ENCODE results near the gene SPTBN1. TPM values are rescaled to one million over a fixed set of nuclear protein-coding genes. Genes with fewer than 3 reads are reported as not detected.

SPTBN1 gene
- total and polyA plus RNA-seq, 9 of the 15 experiments (the other 6 are each of a cell fraction or from before 2014, with no cell fraction given): 8.9 to 66.8 (median 31.4) TPM

- TF ChIP-seq DPF2 (IDR thresholded peaks at IDR 0.05) (no peak), HBP1 (CRISPR knock-in tag; IDR thresholded peaks at IDR 0.05) (no peak), NFYB (IDR thresholded peaks at IDR 0.05; ENCODE audit: extremely low read depth, insufficient read length) (no peak), SMAD1 (IDR thresholded peaks at IDR 0.05; ENCODE audit: low read depth, low read length, partially characterized antibody) (no peak), SMARCE1 (IDR thresholded peaks at IDR 0.05) (peak; percentile 41; the same call in 1 of the 2 replicates), GTF2A2 (tag; IDR thresholded peaks at IDR 0.05) (no peak), SP2 (IDR thresholded peaks at IDR 0.05; ENCODE audit: extremely low read depth, low read depth, low read length, poor library complexity, severe bottlenecking) (no peak), CHD1 (IDR thresholded peaks at IDR 0.05; ENCODE audit: low read length) (peak; percentile 44), PCBP2 (IDR thresholded peaks at IDR 0.05; ENCODE audit: low read depth, low read length, poor library complexity, severe bottlenecking) (no peak), CCAR2 (IDR thresholded peaks at IDR 0.05; ENCODE audit: low read depth, low read length) (no peak), SIN3B (IDR thresholded peaks at IDR 0.05; ENCODE audit: low read depth) (0 out of 2 replicates have a peak, but pooled peaks have one; percentile 24), TRIM24 (IDR thresholded peaks at IDR 0.05) (no peak; a peak in 1 of 4 replicates), ZNF696 (CRISPR knock-in tag; conservative IDR thresholded peaks at IDR 0.05) (no peak), POLR2AphosphoS5 (IDR thresholded peaks at IDR 0.05; ENCODE audit: control insufficient read depth, insufficient read depth, low read depth, low read length) (peak; percentile 43; the same call in 1 of the 2 replicates), FOXA3 (CRISPR knock-in tag; conservative IDR thresholded peaks at IDR 0.05 in 1 of 2, IDR thresholded peaks at IDR 0.05 in 1 of 2) (0 out of 4 replicates have a peak, but pooled peaks of 1 of the 2 experiments have one; percentile 27), SMARCC2 (IDR thresholded peaks at IDR 0.05; ENCODE audit: low read depth) (no peak), IRF2 (CRISPR knock-in tag; IDR thresholded peaks at IDR 0.05) (no peak), BMI1 (IDR thresholded peaks at IDR 0.05; ENCODE audit: low read length) (no peak), GTF2E2 (tag; IDR thresholded peaks at IDR 0.05) (peak; percentile 58; the same call in 1 of the 2 replicates), ZNF551 (CRISPR knock-in tag; IDR thresholded peaks at IDR 0.05) (no peak)
- TF ChIP-seq, protein P1, sequence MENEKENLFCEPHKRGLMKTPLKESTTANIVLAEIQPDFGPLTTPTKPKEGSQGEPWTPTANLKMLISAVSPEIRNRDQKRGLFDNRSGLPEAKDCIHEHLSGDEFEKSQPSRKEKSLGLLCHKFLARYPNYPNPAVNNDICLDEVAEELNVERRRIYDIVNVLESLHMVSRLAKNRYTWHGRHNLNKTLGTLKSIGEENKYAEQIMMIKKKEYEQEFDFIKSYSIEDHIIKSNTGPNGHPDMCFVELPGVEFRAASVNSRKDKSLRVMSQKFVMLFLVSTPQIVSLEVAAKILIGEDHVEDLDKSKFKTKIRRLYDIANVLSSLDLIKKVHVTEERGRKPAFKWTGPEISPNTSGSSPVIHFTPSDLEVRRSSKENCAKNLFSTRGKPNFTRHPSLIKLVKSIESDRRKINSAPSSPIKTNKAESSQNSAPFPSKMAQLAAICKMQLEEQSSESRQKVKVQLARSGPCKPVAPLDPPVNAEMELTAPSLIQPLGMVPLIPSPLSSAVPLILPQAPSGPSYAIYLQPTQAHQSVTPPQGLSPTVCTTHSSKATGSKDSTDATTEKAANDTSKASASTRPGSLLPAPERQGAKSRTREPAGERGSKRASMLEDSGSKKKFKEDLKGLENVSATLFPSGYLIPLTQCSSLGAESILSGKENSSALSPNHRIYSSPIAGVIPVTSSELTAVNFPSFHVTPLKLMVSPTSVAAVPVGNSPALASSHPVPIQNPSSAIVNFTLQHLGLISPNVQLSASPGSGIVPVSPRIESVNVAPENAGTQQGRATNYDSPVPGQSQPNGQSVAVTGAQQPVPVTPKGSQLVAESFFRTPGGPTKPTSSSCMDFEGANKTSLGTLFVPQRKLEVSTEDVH (IDR thresholded peaks at IDR 0.05; ENCODE audit: low read depth, partially characterized antibody): no peak
- TF ChIP-seq, protein P2, sequence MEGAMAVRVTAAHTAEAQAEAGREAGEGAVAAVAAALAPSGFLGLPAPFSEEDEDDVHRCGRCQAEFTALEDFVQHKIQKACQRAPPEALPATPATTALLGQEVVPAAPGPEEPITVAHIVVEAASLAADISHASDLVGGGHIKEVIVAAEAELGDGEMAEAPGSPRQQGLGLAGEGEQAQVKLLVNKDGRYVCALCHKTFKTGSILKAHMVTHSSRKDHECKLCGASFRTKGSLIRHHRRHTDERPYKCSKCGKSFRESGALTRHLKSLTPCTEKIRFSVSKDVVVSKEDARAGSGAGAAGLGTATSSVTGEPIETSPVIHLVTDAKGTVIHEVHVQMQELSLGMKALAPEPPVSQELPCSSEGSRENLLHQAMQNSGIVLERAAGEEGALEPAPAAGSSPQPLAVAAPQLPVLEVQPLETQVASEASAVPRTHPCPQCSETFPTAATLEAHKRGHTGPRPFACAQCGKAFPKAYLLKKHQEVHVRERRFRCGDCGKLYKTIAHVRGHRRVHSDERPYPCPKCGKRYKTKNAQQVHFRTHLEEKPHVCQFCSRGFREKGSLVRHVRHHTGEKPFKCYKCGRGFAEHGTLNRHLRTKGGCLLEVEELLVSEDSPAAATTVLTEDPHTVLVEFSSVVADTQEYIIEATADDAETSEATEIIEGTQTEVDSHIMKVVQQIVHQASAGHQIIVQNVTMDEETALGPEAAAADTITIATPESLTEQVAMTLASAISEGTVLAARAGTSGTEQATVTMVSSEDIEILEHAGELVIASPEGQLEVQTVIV (CRISPR knock-in tag; IDR thresholded peaks at IDR 0.05; ENCODE audit: borderline replicate concordance): no peak
These were observed 102.3 kb downstream of the SPTBN1 start (continued) for GRCh38 chr2:54558188-54559005.

All from K562 (cell line).